Measurements from ENCODE around the gene FFAR2. TPM values are rescaled to one million over a fixed set of nuclear protein-coding genes. Genes with fewer than 3 reads are reported as not detected.
"Not testable (repeated sequence)": the region's sequence is repeated elsewhere in the genome, so short reads cannot be mapped to it uniquely, and the experiment has no call there.

Gene FFAR2
- total and polyA plus RNA-seq, 11 donors, result 0.12 to 3.4 (median 0.38) TPM; not detected in 2

GRCh38 chr19:35399948-35400772, 47.9 kb upstream of the FFAR2 start:
- 82 to 93% (median 84%) methylated on average over 10 of the region's 10 CpGs for WGBS, 4 donors
- H3K36me3 ChIP-seq, result no peaks in the 10 kb centered on the region
- H3K4me3 ChIP-seq, result no peak overlapping the region
- no peak for TF ChIP-seq POLR2A (IDR thresholded peaks at IDR 0.05)
- no peak for TF ChIP-seq CTCF (IDR thresholded peaks at IDR 0.05)
- no peaks in the 10 kb centered on the region for H3K9me3 ChIP-seq
- peak overlapping the region in 1 of 12 donors; percentile 42 for H3K27ac ChIP-seq
- H3K4me1 ChIP-seq, result peaks cover 0 to 18% (median 1%) of the 10 kb centered on the region in 12 donors
- H3K27me3 ChIP-seq, result no peaks in the 10 kb centered on the region
- intact Hi-C loops (cut with DNase I), result no loop called here
- ATAC-seq (no peak), DNase-seq (no peak)

GRCh38 chr19:35400773-35401100, 47.3 kb upstream of the FFAR2 start:
- WGBS, 4 donors, result 89 to 96% (median 94%) methylated on average over 7 of the region's 7 CpGs
- DNase-seq (no peak), ATAC-seq (no peak)
- Histone ChIP-seq H3K27ac (no peak overlapping the region), H3K4me1 (peaks cover 0 to 16% (median under 1%) of the 10 kb centered on the region in 12 donors), H3K9me3 (no peaks in the 10 kb centered on the region), H3K4me3 (no peak overlapping the region), H3K36me3 (no peaks in the 10 kb centered on the region), H3K27me3 (no peaks in the 10 kb centered on the region)
- intact Hi-C loops (cut with DNase I), result no loop called here
- TF ChIP-seq POLR2A (IDR thresholded peaks at IDR 0.05), result no peak
- TF ChIP-seq CTCF (IDR thresholded peaks at IDR 0.05), result no peak

GRCh38 chr19:35401416-35401815, 46.6 kb upstream of the FFAR2 start:
- intact Hi-C loops (cut with DNase I); ATAC-seq; H3K27ac ChIP-seq; H3K4me3 ChIP-seq; H3K27me3 ChIP-seq; H3K36me3 ChIP-seq; H3K9me3 ChIP-seq; DNase-seq: not testable (repeated sequence)
- 83 to 89% (median 88%) methylated on average over 9 of the region's 9 CpGs for WGBS, 4 donors
- peaks cover 0 to 15% (median 0%) of the 10 kb centered on the region in 12 donors for H3K4me1 ChIP-seq

GRCh38 chr19:35403116-35403760, 44.8 kb upstream of the FFAR2 start:
- DNase-seq, result no peak
- peaks cover 0 to 15% (median 0%) of the 10 kb centered on the region in 12 donors for H3K4me1 ChIP-seq
- TF ChIP-seq POLR2A (IDR thresholded peaks at IDR 0.05), result no peak
- no peaks in the 10 kb centered on the region for H3K27me3 ChIP-seq
- H3K9me3 ChIP-seq, result no peaks in the 10 kb centered on the region
- no peak overlapping the region for H3K4me3 ChIP-seq
- H3K36me3 ChIP-seq, result no peaks in the 10 kb centered on the region
- peak in 1 of 4 donors; percentile 20 for ATAC-seq
- intact Hi-C loops (cut with DNase I), result no loop called here
- no peak overlapping the region for H3K27ac ChIP-seq
- 66 to 82% (median 67%) methylated on average over 8 of the region's 8 CpGs for WGBS, 4 donors

- H3K4me1 ChIP-seq, result peaks cover 0 to 9% (median 0%) of the 10 kb centered on the region in 12 donors
- DNase-seq (peak in 1 of 5 donors; percentile 55), ATAC-seq (peak in 1 of 4 donors; percentile 67)
- no peak overlapping the region for H3K4me3 ChIP-seq
- H3K27ac ChIP-seq, result no peak overlapping the region
- no peaks in the 10 kb centered on the region for H3K27me3 ChIP-seq
- TF ChIP-seq CTCF (IDR thresholded peaks at IDR 0.05) (no peak), POLR2A (IDR thresholded peaks at IDR 0.05) (no peak)
- H3K9me3 ChIP-seq, result no peaks in the 10 kb centered on the region
- H3K36me3 ChIP-seq, result no peaks in the 10 kb centered on the region
- intact Hi-C loops (cut with DNase I), result no loop called here
- 72 to 83% (median 78%) methylated on average over 11 of the region's 11 CpGs for WGBS, 4 donors
Observed at GRCh38 chr19:35404879-35405622, 43.0 kb upstream of the FFAR2 start.
